ENCODE data around the gene SPINK8. TPM values are rescaled to one million over a fixed set of nuclear protein-coding genes. Genes with fewer than 3 reads are reported as not detected.

SPINK8 gene
- total and polyA plus RNA-seq, 8 donors = not detected

Small RNA genes within 50 kb of the gene (microRNA-seq; reads per million reads assigned to microRNA genes)
- gene MIR2115 = 1.5 to 2.3 reads per million in 2 donors

Other genes with a start within 250 kb of the SPINK8 start
- gene CDC25A, start 145.2 kb downstream of the SPINK8 start, total RNA-seq = 1 to 10 TPM in 1 of 6 donors, under 1 TPM in 5; 0.32 to 1.1 (median 0.79) TPM
- gene CDC25A, start 145.2 kb downstream of the SPINK8 start, polyA plus RNA-seq = under 1 TPM; 0.28 to 0.30 TPM
- not detected for gene CAMP, start 110.2 kb downstream of the SPINK8 start, total RNA-seq
- not detected for gene CAMP, start 110.2 kb downstream of the SPINK8 start, polyA plus RNA-seq
- gene ZNF589, start 92.6 kb downstream of the SPINK8 start, total RNA-seq = 1 to 10 TPM; 3.6 to 8.1 (median 4.3) TPM
- gene ZNF589, start 92.6 kb downstream of the SPINK8 start, polyA plus RNA-seq = 1 to 10 TPM; 7.0 to 7.2 TPM
- 10 to 100 TPM; 12.4 to 17.3 (median 13.8) TPM for gene NME6, start 32.3 kb downstream of the SPINK8 start, total RNA-seq
- 10 to 100 TPM; 11.6 to 14.5 TPM for gene NME6, start 32.3 kb downstream of the SPINK8 start, polyA plus RNA-seq
- gene FBXW12, start 38.6 kb upstream of the SPINK8 start, total RNA-seq = 1 to 10 TPM; 3.3 to 9.6 (median 6.2) TPM
- gene FBXW12, start 38.6 kb upstream of the SPINK8 start, polyA plus RNA-seq = 1 to 10 TPM; 2.7 to 5.6 TPM
- 100 to 1,000 TPM in 1 of 6 donors, 10 to 100 TPM in 5; 47.8 to 103 (median 65.1) TPM for gene PLXNB1, start 96.4 kb upstream of the SPINK8 start, total RNA-seq
- gene PLXNB1, start 96.4 kb upstream of the SPINK8 start, polyA plus RNA-seq = 100 to 1,000 TPM; 286 to 372 TPM
- gene CCDC51, start 106.5 kb upstream of the SPINK8 start, total RNA-seq = 1 to 10 TPM; 1.6 to 4.3 (median 3.3) TPM
- gene CCDC51, start 106.5 kb upstream of the SPINK8 start, polyA plus RNA-seq = 1 to 10 TPM; 2.5 to 5.8 TPM
- 10 to 100 TPM; 59.0 to 83.8 (median 68.0) TPM for gene TMA7, start 106.6 kb upstream of the SPINK8 start, total RNA-seq
- gene TMA7, start 106.6 kb upstream of the SPINK8 start, polyA plus RNA-seq = 100 to 1,000 TPM; 278 to 320 TPM
- gene ATRIP, start 113.1 kb upstream of the SPINK8 start, total RNA-seq = 1 to 10 TPM; 2.0 to 3.4 (median 2.9) TPM
- gene ATRIP, start 113.1 kb upstream of the SPINK8 start, polyA plus RNA-seq = 1 to 10 TPM; 4.3 to 4.8 TPM
- 10 to 100 TPM; 39.2 to 81.6 (median 45.3) TPM for gene SHISA5, start 170.5 kb upstream of the SPINK8 start, total RNA-seq
- 10 to 100 TPM; 29.9 to 49.4 TPM for gene SHISA5, start 170.5 kb upstream of the SPINK8 start, polyA plus RNA-seq
- 10 to 100 TPM in 1 of 6 donors, 1 to 10 TPM in 5; 7.4 to 12.2 (median 8.2) TPM for gene PFKFB4, start 223.1 kb upstream of the SPINK8 start, total RNA-seq
- gene PFKFB4, start 223.1 kb upstream of the SPINK8 start, polyA plus RNA-seq = 10 to 100 TPM in 1 of 2 donors, 1 to 10 TPM in 1; 8.1 to 11.4 TPM
- gene UCN2, start 230.1 kb upstream of the SPINK8 start, total RNA-seq = not detected
- gene UCN2, start 230.1 kb upstream of the SPINK8 start, polyA plus RNA-seq = under 1 TPM in 1 of 2 donors, not detected in 1; 0.19 TPM